Coronary artery (tissue), 2 donors: ENCODE data around the gene PIGR.

ENCODE experiments used
- DNase-seq: peaks from one replicate; pipeline ENCODE4 v3.0.0-alpha.2; 2017; ENCODE audit warnings: low spot score
- H3K27ac ChIP-seq, 2 donors: fragments of 200-600 bp; sonication (generic); one replicate each; pipeline ENCODE4 v1.5.1; 2016 to 2019
- H3K4me3 ChIP-seq: fragments of 200-600 bp; sonication (generic); 2 replicates; pipeline ENCODE4 v1.5.1; 2016; ENCODE audit warnings: mild to moderate bottlenecking, moderate library complexity
- CTCF ChIP-seq: fragments of 200-600 bp; sonication (generic); IDR thresholded peaks from one replicate; pipeline ENCODE4 v1.5.1; 2019; ENCODE audit warnings: antibody characterized with exemption

PIGR gene

GRCh38 chr1:206901944-206902343, 44.3 kb downstream of the PIGR start:
- Histone ChIP-seq H3K27ac (no peak overlapping the region), H3K4me3 (no peak overlapping the region)
- DNase-seq: no peak
- no peak for TF ChIP-seq CTCF

GRCh38 chr1:206900149-206900548, 46.1 kb downstream of the PIGR start:
- no peak for DNase-seq
- no peak for TF ChIP-seq CTCF
- no peak overlapping the region for H3K4me3 ChIP-seq
- no peak overlapping the region for H3K27ac ChIP-seq

GRCh38 chr1:206899717-206900116, 46.5 kb downstream of the PIGR start:
- H3K27ac ChIP-seq: no peak overlapping the region

GRCh38 chr1:206898915-206899431, 47.3 kb downstream of the PIGR start:
- H3K27ac ChIP-seq: no peak overlapping the region
- no peak overlapping the region for H3K4me3 ChIP-seq
- TF ChIP-seq CTCF: no peak
- DNase-seq: no peak

More at GRCh38 chr1:206899717-206900116, 46.5 kb downstream of the PIGR start:
- TF ChIP-seq CTCF: no peak
- no peak for DNase-seq
- no peak overlapping the region for H3K4me3 ChIP-seq

GRCh38 chr1:206898089-206898914, 48.0 kb downstream of the PIGR start:
- DNase-seq: no peak
- Histone ChIP-seq H3K27ac (no peak overlapping the region), H3K4me3 (no peak overlapping the region)
- TF ChIP-seq CTCF: no peak

GRCh38 chr1:206897175-206897574, 49.1 kb downstream of the PIGR start, which contains the start of gene IL24:
Gene IL24 (plus strand): TSS chr1:206897443. CDS start chr1:206897833, 390 bp downstream.
- no peak for DNase-seq
- TF ChIP-seq CTCF: no peak
- H3K27ac ChIP-seq: no peak within 1 kb of the TSS
- H3K4me3 ChIP-seq: no peak within 1 kb of the TSS

GRCh38 chr1:206896261-206896660, 50.0 kb downstream of the PIGR start:
- Histone ChIP-seq H3K27ac (no peak overlapping the region), H3K4me3 (no peak overlapping the region)
- DNase-seq: no peak
- TF ChIP-seq CTCF: no peak
